ENCODE results near the gene SLIT1.

The SLIT1 gene

GRCh38 chr10:97078261-97078937, 107.4 kb downstream of the SLIT1 start:
- no peak for DNase-seq

- no peak for DNase-seq
Observed at GRCh38 chr10:97076781-97077180, 109.0 kb downstream of the SLIT1 start.

- DNase-seq: no peak
Observed at GRCh38 chr10:97075961-97076525, 109.7 kb downstream of the SLIT1 start.

DNA sequence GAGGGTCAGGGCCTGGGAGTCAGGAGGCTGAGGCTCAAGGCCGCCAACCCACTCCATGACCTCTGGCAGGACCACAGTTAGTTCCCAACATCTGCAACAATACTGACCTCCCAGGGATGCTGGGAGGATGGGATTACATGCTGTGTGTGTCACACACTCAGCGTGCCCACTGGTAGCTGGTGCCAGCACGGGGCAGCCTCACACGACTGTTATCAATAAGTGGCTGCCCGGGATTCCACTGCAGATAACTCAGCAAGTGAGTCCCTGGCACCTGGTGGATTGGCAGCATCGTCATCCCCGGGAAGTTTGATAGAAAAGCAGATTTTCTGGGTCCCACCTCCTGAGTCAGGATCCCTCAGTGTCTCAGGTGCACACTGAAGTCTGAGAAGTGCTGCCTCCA, 110.3 kb downstream of the SLIT1 start:
- DNase-seq: no peak

GRCh38 chr10:97074256-97075145, 111.3 kb downstream of the SLIT1 start:
- peak; percentile 83 for DNase-seq

GRCh38 chr10:97072851-97073665, 112.7 kb downstream of the SLIT1 start:
- DNase-seq: peak; percentile 56

GRCh38 chr10:97071496-97071895, 114.3 kb downstream of the SLIT1 start:
- DNase-seq: no peak

- DNase-seq: no peak
Observed at GRCh38 chr10:97069576-97070362, 116.0 kb downstream of the SLIT1 start.

DNA sequence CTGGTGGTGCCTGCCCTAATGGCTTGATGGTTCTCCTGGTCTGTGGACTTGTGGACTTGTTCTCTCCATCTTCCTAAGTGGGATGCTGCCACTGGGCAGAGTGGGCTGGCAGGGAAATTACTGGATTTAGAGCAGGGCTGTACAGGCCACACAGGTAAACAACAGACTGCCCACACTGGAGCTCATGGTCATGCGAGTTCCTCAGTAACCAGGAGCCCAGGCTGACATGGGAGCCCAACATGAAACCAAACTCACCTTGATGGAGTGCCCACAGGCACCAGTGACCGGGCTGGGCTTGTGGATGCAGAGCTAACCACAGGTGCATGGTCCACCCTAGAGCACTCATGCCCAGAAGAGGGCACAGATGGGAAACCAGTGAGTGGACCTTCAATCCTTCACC, 116.7 kb downstream of the SLIT1 start:
- DNase-seq: no peak

DNA sequence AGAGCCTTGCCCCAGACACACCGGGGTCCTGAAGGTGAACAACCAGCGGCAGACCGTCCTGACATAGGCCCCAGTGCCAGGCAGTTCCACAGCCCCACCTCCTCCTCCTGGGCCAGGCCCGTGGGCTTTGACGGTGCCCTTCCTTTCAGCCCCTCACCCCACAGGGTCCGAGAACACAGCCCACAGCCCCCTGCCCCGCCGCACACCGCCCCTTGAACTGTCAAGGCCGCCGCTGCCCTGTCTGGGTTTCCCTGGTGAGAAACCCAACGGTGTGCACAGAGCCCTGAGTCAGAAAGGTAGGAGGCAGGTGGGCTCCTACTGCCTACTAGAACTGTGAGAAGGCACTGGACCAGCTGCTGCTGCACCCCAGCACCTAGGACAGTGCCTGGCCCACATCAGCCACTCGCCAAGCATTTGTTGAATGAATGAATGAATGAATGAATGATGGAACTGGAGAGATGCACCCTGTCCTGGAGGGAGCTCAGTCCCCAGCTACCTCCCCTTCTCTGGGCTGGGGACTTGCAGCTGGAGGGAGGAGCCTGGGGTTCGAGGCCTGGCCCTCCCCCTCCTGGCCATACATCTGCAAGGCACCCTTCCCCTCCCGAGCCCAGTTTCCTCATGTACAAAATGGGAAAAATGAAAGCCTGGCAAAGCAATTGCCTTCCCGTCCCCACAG, 117.9 kb downstream of the SLIT1 start:
- no peak for DNase-seq

DNA sequence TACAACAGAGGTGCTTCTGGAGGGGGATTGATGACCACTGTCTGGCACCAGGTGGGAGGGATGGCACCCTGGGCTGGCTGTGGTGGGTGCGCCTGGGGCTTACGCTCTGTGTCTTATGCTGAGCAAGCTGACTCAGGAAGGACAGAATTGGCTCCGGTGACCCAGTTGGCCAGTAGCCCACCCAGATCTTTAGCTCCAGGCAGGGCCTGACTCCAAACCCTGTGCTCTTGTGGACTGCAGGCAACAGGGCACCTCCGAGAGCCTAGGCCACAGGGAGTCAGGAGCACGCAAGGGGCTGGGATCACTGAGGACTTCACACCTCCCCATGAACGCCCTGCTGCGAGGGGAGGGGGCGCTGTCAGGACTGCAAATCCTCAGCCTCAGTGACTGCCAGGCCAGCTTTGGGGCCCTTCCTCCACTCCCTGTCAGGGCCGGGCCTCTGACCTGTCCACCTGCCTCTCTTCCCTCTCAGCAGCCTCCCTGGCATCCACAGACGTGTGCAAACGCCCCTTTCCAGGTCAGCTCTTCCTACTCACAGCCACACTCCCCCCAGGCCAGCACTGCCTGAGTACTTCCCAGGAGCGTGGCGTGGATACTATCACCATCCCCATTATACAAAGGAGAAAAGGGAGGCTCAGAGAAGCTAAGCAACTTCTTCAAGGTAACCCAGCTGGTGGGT, 118.7 kb downstream of the SLIT1 start:
- DNase-seq: no peak

- DNase-seq: no peak
Observed at GRCh38 chr10:97065686-97066660, 119.8 kb downstream of the SLIT1 start.

DNA sequence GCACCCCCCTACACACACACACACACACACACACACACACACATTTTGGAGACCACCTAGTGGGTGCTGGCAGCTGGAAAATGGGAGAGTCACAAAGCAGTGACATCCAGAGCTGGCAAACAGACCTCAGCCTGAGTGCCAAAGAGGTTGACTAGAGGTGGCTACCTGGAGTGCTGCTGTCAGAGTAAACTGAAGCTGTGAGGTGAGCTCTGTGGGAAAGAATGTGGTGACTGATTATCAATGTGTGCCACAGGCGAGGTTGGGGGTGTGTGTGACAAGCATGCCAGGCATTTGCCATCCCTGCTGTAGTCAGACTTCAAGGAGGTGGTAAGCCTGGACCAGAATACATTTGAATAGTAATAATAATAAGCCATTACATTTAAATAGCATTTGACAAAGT, 120.6 kb downstream of the SLIT1 start:
- DNase-seq: peak; percentile 39

GRCh38 chr10:97063983-97064837, 121.5 kb downstream of the SLIT1 start:
- DNase-seq: no peak

- DNase-seq: no peak
Observed at GRCh38 chr10:97063271-97063982, 122.3 kb downstream of the SLIT1 start.

DNA sequence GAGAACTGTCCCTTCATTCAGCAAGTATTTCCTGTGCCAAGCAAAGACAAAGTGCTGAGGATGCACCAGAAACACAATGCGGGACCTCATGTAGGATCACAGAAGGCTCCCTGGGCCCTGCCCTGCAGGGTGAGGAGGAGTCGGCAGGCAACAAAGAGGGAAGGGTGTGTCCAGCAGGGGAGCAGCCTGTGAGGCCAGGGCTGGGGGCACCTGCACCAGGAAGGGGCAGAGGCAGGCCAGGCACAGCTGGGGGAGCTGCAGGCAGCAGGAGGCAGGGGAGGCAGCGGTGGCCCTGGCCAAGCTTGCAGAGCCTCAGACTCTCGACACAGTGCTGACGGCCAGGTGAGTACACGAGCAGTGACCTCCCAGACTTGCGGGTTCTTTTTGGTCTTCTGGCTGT, 123.3 kb downstream of the SLIT1 start:
- no peak for DNase-seq

GRCh38 chr10:97062046-97062445, 123.7 kb downstream of the SLIT1 start:
- DNase-seq: no peak

GRCh38 chr10:97061423-97061822, 124.3 kb downstream of the SLIT1 start:
- no peak for DNase-seq
